Fibroblast of gingiva (primary cell): ENCODE measurements around the gene GPBP1L1.
"Not testable (repeated sequence)": the region's sequence is repeated elsewhere in the genome, so short reads cannot be mapped to it uniquely, and the experiment has no call there.

ENCODE experiments used
- DNase-seq: peaks from one replicate; pipeline ENCODE4 v3.0.0-alpha.2; 2011; ENCODE audit warnings: low read depth

Gene GPBP1L1

GRCh38 chr1:45686288-45687013 lies at the start of gene GPBP1L1:
Gene GPBP1L1 (minus strand): TSS chr1:45686533. CDS start chr1:45659087, 27,446 bp downstream.
- DNase-seq: peak; percentile 97

GRCh38 chr1:45730780-45731319 lies 44.5 kb upstream of the GPBP1L1 start:
- no peak for DNase-seq

GRCh38 chr1:45730075-45730779 lies 43.9 kb upstream of the GPBP1L1 start:
- DNase-seq: no peak

- DNase-seq: not testable (repeated sequence)
Observed at GRCh38 chr1:45726007-45726406, 39.7 kb upstream of the GPBP1L1 start.

GRCh38 chr1:45723248-45723930 lies 37.1 kb upstream of the GPBP1L1 start:
- no peak for DNase-seq

GRCh38 chr1:45722809-45723208 lies 36.5 kb upstream of the GPBP1L1 start:
- peak; percentile 53 for DNase-seq

GRCh38 chr1:45721207-45721606 lies 34.9 kb upstream of the GPBP1L1 start:
- DNase-seq: peak; percentile 39

GRCh38 chr1:45718289-45718688 lies 32.0 kb upstream of the GPBP1L1 start:
- no peak for DNase-seq

- DNase-seq: peak; percentile 8
Observed at GRCh38 chr1:45717386-45717785, 31.1 kb upstream of the GPBP1L1 start.

- DNase-seq: no peak
Observed at GRCh38 chr1:45716700-45717099, 30.4 kb upstream of the GPBP1L1 start.

GRCh38 chr1:45713711-45714110 lies 27.4 kb upstream of the GPBP1L1 start:
- no peak for DNase-seq

- DNase-seq: no peak
Observed at GRCh38 chr1:45704637-45705036, 18.3 kb upstream of the GPBP1L1 start.

- no peak for DNase-seq
Observed at GRCh38 chr1:45694823-45695222, 8.5 kb upstream of the GPBP1L1 start.

- not testable (repeated sequence) for DNase-seq
Observed at GRCh38 chr1:45693811-45694210, 7.5 kb upstream of the GPBP1L1 start.

- DNase-seq: peak; percentile 92
Observed at GRCh38 chr1:45687754-45688740, 1.7 kb upstream of the GPBP1L1 start, which contains the start of gene TMEM69. Gene TMEM69 (plus strand): TSS chr1:45688181. CDS start chr1:45691069, 2,888 bp downstream.

- DNase-seq: peak; percentile 99
Observed at GRCh38 chr1:45687014-45687753, 851 bp upstream of the GPBP1L1 start.

- no peak for DNase-seq
Observed at GRCh38 chr1:45686015-45686287, 382 bp downstream of the GPBP1L1 start.

GRCh38 chr1:45685308-45686014 lies 872 bp downstream of the GPBP1L1 start:
- DNase-seq: no peak

- no peak for DNase-seq
Observed at GRCh38 chr1:45684402-45684801, 1.9 kb downstream of the GPBP1L1 start.

GRCh38 chr1:45682942-45683341 lies 3.4 kb downstream of the GPBP1L1 start:
- no peak for DNase-seq
